Embryonic facial prominence (tissue), 1 donor: ENCODE data around the gene NPY.
"Not testable (repeated sequence)": the region's sequence is repeated elsewhere in the genome, so short reads cannot be mapped to it uniquely, and the experiment has no call there.

Experiments
- DNase-seq: peaks from one replicate; pipeline ENCODE4 v3.0.0-alpha.2; 2016; ENCODE audit errors: extremely low spot score

NPY gene

DNA sequence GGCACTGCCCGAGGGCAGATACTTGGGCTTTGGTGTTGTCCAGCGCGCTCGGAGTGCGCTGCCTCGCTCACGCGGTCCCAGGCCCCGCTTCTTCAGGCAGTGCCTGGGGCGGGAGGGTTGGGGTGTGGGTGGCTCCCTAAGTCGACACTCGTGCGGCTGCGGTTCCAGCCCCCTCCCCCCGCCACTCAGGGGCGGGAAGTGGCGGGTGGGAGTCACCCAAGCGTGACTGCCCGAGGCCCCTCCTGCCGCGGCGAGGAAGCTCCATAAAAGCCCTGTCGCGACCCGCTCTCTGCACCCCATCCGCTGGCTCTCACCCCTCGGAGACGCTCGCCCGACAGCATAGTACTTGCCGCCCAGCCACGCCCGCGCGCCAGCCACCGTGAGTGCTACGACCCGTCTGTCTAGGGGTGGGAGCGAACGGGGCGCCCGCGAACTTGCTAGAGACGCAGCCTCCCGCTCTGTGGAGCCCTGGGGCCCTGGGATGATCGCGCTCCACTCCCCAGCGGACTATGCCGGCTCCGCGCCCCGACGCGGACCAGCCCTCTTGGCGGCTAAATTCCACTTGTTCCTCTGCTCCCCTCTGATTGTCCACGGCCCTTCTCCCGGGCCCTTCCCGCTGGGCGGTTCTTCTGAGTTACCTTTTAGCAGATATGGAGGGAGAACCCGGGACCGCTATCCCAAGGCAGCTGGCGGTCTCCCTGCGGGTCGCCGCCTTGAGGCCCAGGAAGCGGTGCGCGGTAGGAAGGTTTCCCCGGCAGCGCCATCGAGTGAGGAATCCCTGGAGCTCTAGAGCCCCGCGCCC, at the start of gene NPY:
Gene NPY (plus strand): TSS at position 294 of the 802 bp plus-strand sequence. CDS start 1,051 bp downstream, outside the sequence.
- DNase-seq: no peak

DNA sequence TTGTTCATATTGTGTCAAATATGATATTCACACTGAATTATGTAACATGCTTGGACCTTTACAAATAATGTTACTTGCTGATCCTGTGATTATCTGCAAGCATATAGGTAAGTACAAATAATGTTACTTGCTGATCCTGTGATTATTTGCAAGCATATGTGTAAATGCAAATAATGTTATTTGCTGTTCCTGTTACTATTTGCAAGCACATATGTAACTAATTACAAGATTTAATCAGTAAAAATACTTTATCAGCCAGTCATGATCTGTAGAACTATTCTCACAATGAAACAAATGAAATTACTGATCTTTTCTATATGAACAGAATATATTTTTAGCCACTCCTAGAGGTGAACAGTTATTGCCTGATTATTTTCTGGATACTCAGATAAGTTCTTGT, 44.7 kb upstream of the NPY start:
- no peak for DNase-seq

DNA sequence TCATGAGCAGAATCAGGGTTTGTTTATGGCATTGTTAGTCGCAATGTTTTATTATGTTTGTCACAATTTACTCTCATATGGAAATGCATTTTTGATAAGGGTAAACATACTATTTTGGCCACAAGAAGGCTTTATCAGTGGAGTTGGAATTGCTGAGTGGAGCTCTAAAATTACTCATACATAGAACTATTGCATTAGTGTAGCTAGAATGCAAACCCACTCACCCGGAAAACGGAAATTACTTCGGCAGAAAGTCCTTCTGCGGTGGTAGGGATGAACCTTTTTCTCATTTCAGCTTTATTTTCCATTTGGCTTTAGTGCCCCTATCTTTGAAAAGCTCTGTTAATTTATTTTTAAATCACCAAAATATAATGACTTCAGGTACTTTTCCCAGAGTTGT, 42.8 kb upstream of the NPY start:
- no peak for DNase-seq

DNA sequence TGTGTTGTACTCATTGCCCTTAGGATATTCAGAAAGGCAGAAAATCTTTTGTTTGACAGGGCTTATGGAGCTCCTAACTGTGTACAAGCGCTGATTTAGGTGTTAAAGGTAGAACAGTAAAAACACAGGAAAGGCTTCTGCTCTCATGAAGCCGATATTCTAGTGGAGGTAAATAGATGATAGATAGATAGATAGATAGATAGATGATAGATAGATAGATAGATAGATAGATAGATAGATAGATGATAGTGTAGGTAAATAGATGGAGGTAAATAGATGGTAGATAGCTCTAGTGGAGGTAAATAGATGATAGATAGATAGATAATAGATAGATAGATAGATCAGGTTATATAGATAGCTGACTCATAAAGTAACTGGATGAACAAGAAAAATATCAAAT, 39.4 kb upstream of the NPY start:
- DNase-seq: no peak

DNA sequence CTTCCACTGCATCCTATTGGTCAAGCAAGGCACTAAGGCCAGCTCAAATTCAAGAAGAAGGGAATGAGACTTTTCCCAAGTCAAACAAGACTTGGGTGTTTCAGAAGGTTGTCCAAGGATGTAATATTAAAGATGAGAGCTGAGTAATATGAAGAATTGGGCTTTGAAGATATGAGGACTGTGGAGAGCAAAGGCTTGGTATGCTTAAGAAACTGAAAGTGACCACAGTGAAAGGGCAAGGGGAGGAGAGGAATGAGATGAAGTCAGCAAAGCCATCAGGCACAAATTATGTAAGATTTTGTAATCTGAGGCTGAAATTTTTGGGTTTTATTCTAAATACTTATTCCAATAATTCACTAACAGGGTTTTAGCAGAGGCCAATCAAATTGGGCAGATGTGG, 38.6 kb upstream of the NPY start:
- no peak for DNase-seq

DNA sequence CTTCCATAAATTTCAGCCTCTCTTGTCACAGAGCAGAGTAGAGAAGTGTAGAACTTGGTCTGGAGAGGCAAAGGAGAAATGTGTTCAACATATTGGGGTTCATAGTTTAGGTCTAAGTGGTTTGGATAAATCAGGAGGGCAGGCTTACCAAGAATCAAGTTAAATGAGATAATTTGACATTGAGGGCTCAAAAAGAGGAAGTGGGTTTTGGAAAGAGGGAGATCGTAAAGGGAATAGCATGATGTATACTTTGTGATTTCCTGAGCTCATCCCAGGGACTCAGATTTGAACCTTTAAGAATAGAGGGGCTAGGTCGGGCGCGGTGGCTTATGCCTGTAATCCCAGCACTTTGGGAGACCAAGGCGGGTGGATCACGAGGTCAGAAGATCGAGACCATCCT, 34.7 kb upstream of the NPY start:
- no peak for DNase-seq

DNA sequence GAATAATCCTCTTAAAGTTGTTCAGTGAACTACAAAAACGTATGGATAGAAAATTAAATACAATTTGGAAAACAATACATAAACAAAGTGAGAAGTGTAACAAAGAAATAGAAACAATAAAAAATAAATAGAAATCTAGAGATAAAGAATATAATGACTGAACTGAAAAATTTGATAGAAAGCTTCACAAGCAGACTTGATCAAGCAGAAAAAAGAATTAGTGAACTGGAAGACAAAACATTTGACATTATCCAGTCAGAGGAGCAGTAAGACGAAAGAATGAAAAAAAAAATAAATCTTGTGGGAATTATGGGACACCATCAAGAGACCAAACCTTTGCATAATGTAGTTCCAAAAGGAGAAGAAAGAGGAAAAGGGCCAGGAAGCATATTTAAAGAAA, 32.4 kb upstream of the NPY start:
- DNase-seq: no peak

DNA sequence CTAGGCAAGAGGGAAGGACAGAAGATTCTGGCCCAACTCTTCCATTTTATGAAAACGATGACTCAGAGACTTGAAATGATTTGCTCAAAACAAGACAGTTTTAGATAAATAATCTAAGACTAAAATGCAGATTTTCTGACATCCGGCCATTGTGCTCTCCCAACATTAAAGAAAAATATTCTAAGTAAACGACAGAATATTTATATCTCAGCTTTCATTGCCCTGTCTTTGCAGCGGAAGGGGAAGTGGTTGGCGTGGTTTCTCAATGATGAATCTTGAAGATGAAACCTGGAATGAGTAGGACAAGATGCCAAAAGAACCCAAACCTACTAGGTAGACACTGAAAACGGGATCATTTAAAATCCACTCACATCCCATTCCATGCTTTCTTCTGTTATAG, 28.9 kb upstream of the NPY start:
- DNase-seq: no peak

DNA sequence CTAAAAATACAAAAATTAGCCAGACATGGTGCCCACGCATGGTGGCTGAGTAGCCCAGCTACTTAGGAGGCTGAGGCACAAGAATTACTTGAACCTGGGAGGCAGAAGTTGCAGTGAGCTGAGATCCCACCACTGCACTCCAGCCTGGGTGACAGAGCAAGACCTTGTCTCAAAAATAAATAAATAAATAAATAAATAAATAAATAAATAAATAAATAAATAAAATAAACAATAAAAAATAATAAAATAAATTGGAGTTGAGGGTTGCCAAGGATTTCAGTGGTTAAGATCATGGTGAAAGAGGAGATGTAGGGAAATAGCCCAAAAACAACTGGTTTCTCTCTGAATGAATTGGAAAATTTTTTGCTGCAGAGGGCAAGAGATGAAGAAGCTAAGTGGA, 25.7 kb upstream of the NPY start:
- DNase-seq: not testable (repeated sequence)

DNA sequence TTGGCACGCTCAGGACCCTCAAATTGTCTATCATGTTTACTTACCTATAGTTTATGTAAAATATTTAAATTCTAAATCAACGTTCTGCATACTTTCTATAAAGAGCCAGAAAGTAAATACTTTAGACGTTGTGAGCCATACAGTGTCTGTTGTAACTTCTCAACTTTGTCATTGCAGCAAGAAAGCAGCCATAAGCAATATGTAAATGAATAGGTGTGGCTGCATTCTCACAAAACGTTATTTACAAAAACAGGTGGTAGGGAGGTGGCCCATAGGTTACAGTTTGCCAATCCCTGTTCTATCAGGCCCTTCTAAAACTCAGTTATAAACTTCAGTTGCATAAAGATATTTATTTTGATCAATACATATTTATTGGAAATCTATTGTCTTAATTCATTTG, 12.1 kb upstream of the NPY start:
- DNase-seq: no peak

DNA sequence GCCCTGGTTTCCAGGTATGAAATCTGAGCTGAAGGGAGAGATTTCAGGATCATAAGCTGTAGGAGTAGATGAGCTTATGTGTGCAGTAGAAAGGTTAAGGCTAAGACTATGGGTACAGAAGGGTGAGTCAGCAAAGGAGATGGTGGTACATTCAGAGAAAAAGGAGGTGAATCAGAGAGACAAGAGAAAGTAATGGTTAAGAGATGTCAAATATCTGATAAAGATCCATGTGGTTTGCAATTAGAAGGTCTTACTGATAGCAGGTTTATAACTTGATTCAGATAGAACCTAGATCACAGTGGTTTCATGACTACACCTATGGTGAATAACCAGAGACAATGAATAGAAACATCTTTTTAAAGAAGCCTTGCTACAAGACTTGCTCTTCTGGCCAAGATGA, 4.5 kb upstream of the NPY start:
- DNase-seq: no peak

DNA sequence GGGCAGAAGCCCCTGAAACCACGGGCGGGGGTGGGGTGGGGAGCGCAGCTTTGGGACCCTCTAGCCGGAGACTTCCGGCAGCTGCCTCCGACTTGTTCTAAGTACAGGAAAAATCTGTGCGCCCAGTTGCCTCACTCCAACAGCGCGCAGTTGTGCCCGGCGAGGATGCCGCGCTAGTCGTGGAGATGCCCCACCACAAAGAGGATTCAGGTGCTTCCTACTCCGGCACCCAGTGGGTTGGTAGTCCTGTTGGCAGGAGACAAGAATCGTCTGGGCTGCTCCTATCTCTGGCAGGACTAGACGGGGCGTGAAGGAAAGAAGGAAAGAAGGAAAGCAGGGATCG, 465 bp upstream of the NPY start:
- DNase-seq: no peak

DNA sequence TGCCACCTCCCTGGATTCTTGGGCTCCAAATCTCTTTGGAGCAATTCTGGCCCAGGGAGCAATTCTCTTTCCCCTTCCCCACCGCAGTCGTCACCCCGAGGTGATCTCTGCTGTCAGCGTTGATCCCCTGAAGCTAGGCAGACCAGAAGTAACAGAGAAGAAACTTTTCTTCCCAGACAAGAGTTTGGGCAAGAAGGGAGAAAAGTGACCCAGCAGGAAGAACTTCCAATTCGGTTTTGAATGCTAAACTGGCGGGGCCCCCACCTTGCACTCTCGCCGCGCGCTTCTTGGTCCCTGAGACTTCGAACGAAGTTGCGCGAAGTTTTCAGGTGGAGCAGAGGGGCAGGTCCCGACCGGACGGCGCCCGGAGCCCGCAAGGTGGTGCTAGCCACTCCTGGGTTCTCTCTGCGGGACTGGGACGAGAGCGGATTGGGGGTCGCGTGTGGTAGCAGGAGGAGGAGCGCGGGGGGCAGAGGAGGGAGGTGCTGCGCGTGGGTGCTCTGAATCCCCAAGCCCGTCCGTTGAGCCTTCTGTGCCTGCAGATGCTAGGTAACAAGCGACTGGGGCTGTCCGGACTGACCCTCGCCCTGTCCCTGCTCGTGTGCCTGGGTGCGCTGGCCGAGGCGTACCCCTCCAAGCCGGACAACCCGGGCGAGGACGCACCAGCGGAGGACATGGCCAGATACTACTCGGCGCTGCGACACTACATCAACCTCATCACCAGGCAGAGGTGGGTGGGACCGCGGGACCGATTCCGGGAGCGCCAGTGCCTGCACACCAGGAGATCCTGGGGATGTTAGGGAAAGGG, 913 bp downstream of the NPY start:
- DNase-seq: no peak

DNA sequence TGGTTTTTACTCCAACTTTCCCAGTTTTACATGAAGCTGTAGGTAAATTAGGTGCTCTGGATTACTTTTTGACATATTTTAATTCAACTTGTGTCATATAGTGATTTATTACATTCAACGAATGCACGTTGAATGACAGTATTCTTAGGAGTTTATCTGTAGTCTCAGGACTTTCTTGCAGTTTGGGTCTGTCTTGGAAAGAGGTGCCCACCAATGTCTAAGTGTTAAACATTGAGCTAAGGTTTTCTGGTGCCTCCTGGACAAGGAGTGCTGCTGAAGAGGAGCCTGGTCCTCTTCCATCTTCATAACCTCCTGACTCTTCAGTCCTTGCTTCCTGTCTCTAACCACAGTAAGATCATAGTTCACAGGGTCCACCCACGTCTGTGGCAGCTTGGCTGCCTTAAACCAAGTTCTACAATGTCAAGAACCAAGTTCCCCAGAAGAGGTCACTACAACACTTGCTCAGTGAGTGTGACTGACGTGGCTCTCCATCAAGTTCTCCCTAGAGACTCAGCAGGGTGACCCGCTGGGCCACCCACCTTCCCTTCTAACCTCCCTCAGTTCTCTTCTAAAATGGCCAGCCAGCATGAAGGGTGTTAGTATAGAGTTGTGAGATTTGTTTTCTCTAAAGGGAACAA, 6.1 kb downstream of the NPY start:
- no peak for DNase-seq

DNA sequence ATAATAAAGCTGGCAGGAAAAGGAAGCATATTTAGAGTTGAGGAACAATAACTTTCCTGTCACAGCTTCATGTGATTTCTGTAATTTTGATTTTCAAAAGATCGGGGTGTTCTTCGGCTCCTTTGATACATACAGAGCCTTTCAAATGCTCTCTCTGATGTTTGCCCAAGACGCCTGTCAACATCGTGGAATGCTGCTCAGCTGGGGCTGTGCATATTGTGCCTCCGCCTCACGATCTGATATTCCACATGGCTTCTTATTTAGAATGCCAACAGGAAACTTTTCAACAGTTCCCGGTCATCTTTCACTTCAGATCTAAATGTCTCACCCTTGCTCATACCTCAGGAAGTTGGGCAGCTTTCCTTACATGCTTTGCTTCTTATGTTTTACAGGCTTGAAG, 7.3 kb downstream of the NPY start:
- no peak for DNase-seq

DNA sequence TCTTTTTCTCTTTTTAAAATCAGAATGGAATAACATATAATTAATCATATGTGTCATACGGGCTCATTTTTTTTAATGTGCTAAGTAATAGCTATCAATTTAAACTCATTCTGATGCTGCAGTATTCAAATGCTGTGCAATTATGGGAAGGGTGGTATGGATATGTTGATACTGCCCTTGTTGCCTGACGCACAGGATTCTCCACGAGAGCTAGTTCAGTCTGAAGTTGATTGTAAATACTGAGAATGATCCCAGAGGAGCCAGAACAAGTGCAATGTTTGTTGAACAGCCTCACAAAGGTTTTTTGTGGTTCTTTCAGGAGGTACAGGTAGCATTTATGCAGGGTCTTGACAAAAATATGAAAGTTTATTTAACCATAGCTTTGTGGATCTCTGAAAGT, 13.4 kb downstream of the NPY start:
- no peak for DNase-seq

DNA sequence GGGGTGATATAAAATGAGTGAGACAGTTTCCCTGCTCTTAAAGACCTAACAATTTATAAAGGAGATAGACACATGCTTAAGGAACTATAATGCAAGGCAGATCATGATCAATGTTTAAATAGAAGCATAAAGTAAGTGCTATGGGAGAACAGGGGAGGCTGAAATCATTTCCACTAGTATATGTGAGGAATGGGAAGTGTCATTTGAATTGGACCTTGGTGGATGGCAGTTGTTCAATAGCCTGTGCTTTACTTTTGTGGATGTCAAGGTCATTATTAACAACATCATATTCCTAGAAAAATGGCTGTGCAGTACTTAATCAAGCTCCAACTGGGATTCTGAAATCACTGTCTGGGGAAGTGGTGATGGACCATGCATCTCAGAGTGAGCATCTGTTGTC, 14.7 kb downstream of the NPY start:
- no peak for DNase-seq

DNA sequence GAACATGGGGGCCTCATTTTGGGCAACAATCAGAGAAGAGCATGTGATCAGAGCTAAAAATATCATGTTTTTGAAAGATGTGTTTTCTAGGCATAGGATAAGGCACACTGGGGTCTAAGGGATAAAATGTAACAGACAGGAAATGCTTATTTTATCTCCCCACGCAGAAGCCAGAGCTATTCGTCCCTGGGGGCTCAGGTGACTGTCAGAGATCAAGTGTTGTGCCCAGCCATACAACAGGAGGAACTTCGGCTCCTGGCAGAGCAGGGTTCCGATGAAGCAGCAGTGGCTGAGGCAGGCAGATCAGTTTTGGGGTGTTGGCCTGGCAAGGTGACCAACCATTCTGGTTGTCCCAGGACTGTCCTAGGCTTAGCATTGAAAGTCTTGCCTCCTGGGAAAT, 15.2 kb downstream of the NPY start:
- DNase-seq: no peak

DNA sequence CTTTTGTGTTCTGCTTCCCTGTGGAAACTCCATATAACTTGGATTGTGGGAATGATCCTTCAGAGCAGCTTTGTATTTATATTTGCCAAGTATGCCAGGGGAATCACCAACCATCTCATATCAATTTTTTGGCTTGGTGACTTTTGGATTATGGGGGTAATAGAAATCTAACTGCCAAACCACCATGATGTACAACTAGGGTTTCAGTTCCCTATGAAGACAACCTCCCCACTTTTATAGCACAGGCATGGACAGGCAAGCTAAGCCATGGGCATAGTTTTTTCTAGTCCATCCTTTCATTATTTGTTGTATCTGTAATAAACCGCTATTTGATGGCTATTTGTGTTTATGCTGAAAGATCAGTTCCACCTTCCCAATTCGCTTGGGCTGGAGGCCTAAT, 17.7 kb downstream of the NPY start:
- DNase-seq: no peak

DNA sequence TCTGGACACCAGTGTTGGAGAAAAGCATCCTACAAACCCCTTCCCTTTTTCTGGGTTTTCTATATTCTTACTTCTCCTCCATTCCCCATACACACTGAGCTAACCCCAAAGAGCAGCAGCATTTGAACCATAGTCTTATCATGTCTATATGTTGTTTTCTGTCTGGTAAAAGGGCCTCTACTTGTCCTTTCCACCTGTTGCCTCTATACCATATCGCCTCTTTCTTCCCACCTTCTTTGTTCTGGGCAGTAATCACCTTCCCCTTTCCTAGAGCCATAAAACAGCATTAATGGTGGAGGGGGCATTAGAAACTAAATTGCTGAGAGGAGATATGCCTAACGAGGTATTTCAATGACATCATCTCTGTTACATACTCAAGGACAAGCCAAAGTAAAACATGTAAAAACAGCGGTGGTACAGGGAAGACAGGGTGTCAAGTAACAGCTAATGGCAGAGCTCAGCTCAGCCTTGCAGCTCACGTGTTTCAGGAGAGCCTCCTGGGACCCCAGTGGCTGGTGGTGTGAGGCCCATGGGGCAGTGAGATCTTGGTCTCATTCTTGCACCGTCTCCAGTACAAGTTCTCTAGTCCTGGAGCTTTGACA, 20.6 kb downstream of the NPY start:
- DNase-seq: no peak

DNA sequence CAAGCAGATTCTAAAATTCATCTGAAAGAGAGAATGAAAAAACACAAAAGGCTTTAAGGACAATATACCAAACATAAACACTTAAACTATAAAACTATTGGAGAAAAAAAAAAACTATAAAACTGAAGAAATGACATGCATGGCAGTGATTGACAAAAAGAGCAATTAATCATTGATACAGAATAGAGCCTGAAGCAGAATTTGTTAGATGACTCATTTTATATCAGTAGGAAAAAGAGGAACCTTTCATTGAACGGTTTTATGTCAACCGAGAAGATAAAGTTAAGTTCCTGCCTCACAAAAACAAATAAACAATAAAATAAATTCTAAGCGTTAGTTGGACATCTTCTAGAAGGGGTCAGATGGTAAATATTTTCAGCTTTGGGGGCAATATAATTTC, 23.3 kb downstream of the NPY start:
- DNase-seq: no peak

DNA sequence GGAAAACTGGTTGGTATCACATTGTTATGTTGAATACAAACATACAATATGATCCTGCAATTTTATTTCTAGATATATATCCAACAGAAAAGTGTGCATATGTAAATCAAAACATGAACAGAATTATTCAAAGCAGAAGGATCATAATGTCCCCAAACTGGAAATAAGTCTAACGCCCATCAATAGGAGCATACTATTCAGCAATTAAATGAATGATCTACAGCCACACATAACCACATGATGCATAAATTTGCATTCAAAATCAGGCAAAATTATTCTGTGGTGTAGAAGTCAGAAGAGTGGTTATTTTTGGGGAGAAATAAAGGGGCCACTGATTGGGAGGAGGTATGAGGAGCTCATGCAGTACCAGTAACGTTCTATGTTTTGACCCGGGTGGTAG, 28.6 kb downstream of the NPY start:
- DNase-seq: no peak

DNA sequence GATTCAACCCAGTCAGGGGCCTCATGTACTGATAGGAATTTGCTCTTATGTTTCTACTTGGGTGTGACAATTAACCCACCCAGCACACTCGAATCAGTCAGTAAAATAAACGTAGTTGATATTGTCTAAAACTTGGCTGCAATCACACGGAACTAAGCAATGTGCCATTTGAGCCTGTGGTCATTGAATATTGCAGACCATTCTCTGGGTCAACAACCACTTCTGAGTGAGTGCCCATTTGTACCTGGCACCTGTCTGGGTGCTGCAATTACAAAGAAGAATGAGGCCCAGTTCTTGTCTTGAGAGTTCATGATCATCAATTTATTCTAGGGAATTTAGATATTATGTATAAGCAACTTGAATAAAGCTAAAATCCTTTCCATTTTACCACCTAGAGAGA, 29.8 kb downstream of the NPY start:
- DNase-seq: no peak
